ENCODE data around the gene GJB3.

GRCh38 chr1:34803770-34804169 lies 22.8 kb downstream of the GJB3 start:
- no peak for TF ChIP-seq SUZ12 (IDR thresholded peaks at IDR 0.05; ENCODE audit: extremely low read depth, insufficient read depth, insufficient read length)
- no peak for TF ChIP-seq ZNF274 (IDR thresholded peaks at IDR 0.05; ENCODE audit: low read depth, low read length)
- TF ChIP-seq YY1 (IDR thresholded peaks at IDR 0.05; ENCODE audit: insufficient read depth, insufficient read length): no peak

Measured in NT2/D1 (cell line).